ENCODE results near the gene FBXO38. TPM values are rescaled to one million over a fixed set of nuclear protein-coding genes. Genes with fewer than 3 reads are reported as not detected.
A peak's percentile ranks its signal among the peaks of the same experiment; 100 is the strongest.

The FBXO38 gene
- total and polyA plus RNA-seq, 2 of the 13 experiments (the other 11 are each of a cell fraction or from before 2014, with no cell fraction given): 24.8 to 35.9 TPM

GRCh38 chr5:148383564-148384379, at the start of gene FBXO38 (continued):
- no peak for TF ChIP-seq CC2D1A (CRISPR knock-in tag; IDR thresholded peaks at IDR 0.05)
- TF ChIP-seq GATAD1 (CRISPR knock-in tag; IDR thresholded peaks at IDR 0.05): peak; percentile 91
- TF ChIP-seq PAX8 (CRISPR knock-in tag; IDR thresholded peaks at IDR 0.05; ENCODE audit: borderline replicate concordance): no peak
- peak; percentile 74 for TF ChIP-seq ZGPAT (CRISPR knock-in tag; IDR thresholded peaks at IDR 0.05)
- no peak for TF ChIP-seq BCL3 (CRISPR knock-in tag; IDR thresholded peaks at IDR 0.05)
- no peak for TF ChIP-seq ZNF670 (CRISPR knock-in tag; IDR thresholded peaks at IDR 0.05; ENCODE audit: borderline replicate concordance)
- TF ChIP-seq MTA3 (CRISPR knock-in tag; IDR thresholded peaks at IDR 0.05): no peak
- no peak for TF ChIP-seq NR2F6 (IDR thresholded peaks at IDR 0.05)
- TF ChIP-seq NR2F6 (CRISPR knock-in tag; IDR thresholded peaks at IDR 0.05): peak; percentile 24; the same call in 1 of the 2 replicates
- TF ChIP-seq PLRG1 (conservative IDR thresholded peaks at IDR 0.05): no peak
- no peak for TF ChIP-seq PHB2 (IDR thresholded peaks at IDR 0.05; ENCODE audit: partially characterized antibody)
- TF ChIP-seq ATAD3A (CRISPR knock-in tag; IDR thresholded peaks at IDR 0.05): no peak
- TF ChIP-seq NR2F1 (CRISPR knock-in tag; IDR thresholded peaks at IDR 0.05): no peak
- TF ChIP-seq ZNF558 (CRISPR knock-in tag; IDR thresholded peaks at IDR 0.05; ENCODE audit: borderline replicate concordance): 0 out of 2 replicates have a peak, but pooled peaks have one; percentile 76
- no peak for TF ChIP-seq ZNF773 (CRISPR knock-in tag; IDR thresholded peaks at IDR 0.05; ENCODE audit: borderline replicate concordance)
- peak; percentile 42; the same call in 1 of the 2 replicates for TF ChIP-seq ZNF281 (CRISPR knock-in tag; IDR thresholded peaks at IDR 0.05; ENCODE audit: borderline replicate concordance)
- TF ChIP-seq PBX2 (CRISPR knock-in tag; IDR thresholded peaks at IDR 0.05): no peak
- no peak for TF ChIP-seq ZNF7 (CRISPR knock-in tag; IDR thresholded peaks at IDR 0.05)
- no peak for TF ChIP-seq ZNF343 (CRISPR knock-in tag; IDR thresholded peaks at IDR 0.05)
- TF ChIP-seq ZFYVE20 (CRISPR knock-in tag; IDR thresholded peaks at IDR 0.05; ENCODE audit: borderline replicate concordance, low read depth): no peak

All from HepG2 (cell line).